Stimulated activated CD8-positive, alpha-beta memory T cell treated with anti-CD3 and anti-CD28 coated beads, Interleukin-12 subunit alpha, Interleukin-12 subunit beta, amount 100 ng/mL, for 4 hours (primary cell): ENCODE measurements around the gene ATRIP.

Experiments
- DNase-seq: peaks from one replicate; pipeline ENCODE4 v3.0.0-alpha.2; 2020; ENCODE audit warnings: low read depth

The ATRIP gene

GRCh38 chr3:48410205-48411040 is 36.1 kb upstream of the ATRIP start:
- no peak for DNase-seq

- no peak for DNase-seq
These were observed 35.4 kb upstream of the ATRIP start for GRCh38 chr3:48411041-48411588.

GRCh38 chr3:48411606-48412374 is 34.7 kb upstream of the ATRIP start:
- no peak for DNase-seq

- DNase-seq = no peak
These were observed 34.0 kb upstream of the ATRIP start for GRCh38 chr3:48412375-48413001.

- DNase-seq = no peak
These were observed 33.5 kb upstream of the ATRIP start for GRCh38 chr3:48413086-48413485.

GRCh38 chr3:48413611-48414010 is 32.9 kb upstream of the ATRIP start:
- no peak for DNase-seq

GRCh38 chr3:48414376-48415250 is 31.9 kb upstream of the ATRIP start:
- DNase-seq = no peak

GRCh38 chr3:48415251-48415953 is 31.1 kb upstream of the ATRIP start:
- DNase-seq = no peak

GRCh38 chr3:48416091-48416505 is 30.4 kb upstream of the ATRIP start:
- no peak for DNase-seq

- no peak for DNase-seq
These were observed 30.0 kb upstream of the ATRIP start for GRCh38 chr3:48416546-48416945.

- DNase-seq = no peak
These were observed 28.9 kb upstream of the ATRIP start for GRCh38 chr3:48417529-48418108.

GRCh38 chr3:48418140-48418539 is 28.4 kb upstream of the ATRIP start:
- no peak for DNase-seq

- no peak for DNase-seq
These were observed 27.9 kb upstream of the ATRIP start for GRCh38 chr3:48418651-48419050.

- DNase-seq = no peak
These were observed 27.4 kb upstream of the ATRIP start for GRCh38 chr3:48419149-48419548.

GRCh38 chr3:48419597-48419996 is 26.9 kb upstream of the ATRIP start:
- DNase-seq = no peak

GRCh38 chr3:48420561-48420960 is 26.0 kb upstream of the ATRIP start:
- no peak for DNase-seq

- no peak for DNase-seq
These were observed 24.3 kb upstream of the ATRIP start for GRCh38 chr3:48422272-48422671.

GRCh38 chr3:48422681-48423080 is 23.9 kb upstream of the ATRIP start:
- DNase-seq = no peak

- no peak for DNase-seq
These were observed 23.2 kb upstream of the ATRIP start for GRCh38 chr3:48423241-48423882.
